Stimulated activated CD4-positive, alpha-beta T cell treated with anti-CD3 and anti-CD28 coated beads, Interleukin-15, amount 100 ng/mL, for 24 hours (primary cell): ENCODE results near the gene MRPL43.
"Not testable (repeated sequence)": the region's sequence is repeated elsewhere in the genome, so short reads cannot be mapped to it uniquely, and the experiment has no call there.

ENCODE experiments used
- DNase-seq: peaks from one replicate; pipeline ENCODE4 v3.0.0-alpha.2; 2020

MRPL43 gene

DNA sequence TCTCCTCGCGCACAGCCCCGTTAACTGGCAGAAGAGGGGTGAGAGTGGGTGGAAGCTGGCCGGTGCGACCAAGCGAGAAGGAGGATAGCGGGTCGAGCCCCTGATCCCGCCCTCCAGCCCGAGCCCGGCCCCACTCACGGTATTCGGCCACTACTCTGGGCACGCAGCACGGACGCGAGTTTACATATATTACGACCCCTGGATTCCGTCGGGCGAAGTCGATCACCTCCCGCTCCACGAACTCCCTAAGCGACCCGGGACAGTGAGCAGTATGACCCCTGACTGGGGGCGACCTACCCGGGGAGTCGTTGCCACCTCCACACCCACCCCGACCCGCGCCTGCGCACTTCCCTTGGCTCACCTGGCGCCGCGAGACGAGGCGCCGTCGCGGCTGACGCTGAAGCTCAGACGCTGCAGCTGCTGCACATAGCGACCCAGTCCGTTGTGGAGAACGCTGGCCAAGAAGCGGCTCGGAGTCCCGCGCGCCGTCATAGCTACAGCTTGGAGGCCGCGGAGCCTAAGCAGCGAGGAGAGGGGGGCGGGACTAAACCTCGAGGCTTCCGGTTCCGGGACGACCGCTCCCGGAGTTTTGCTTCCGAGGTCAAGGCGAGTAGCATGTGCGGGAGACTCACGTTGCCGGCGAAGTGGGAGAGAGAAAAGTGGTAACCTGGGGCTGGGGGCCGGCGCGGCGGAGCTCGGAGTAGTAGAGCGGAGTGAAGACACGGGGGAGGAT, at the start of gene MRPL43, which contains the start of gene TWNK:
MRPL43 (minus strand) TSS at position 546 of the 733 bp plus-strand sequence; CDS start at position 492, 54 bp downstream.
TWNK (plus strand) TSS at position 592 of the 733 bp plus-strand sequence. CDS start 668 bp downstream, outside the sequence.
- DNase-seq = peak; percentile 92

DNA sequence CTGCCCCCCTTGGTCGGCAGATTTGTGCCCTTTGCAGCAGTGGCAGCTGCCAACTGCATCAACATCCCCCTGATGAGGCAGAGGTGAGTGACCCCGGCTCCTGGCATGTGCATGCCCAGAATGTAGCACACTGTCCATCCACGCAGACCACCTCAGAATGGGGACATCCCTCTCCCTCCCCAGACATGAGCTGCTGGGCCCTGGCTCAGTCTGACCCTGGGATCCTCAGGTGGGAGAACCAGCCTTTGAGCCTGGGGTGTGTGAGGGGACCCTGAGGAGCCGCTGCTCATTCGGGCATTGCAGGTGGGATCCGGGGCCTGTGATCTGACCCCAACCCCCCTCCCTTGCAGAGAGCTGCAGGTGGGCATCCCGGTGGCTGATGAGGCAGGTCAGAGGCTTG, 49.4 kb upstream of the MRPL43 start:
- DNase-seq = no peak

DNA sequence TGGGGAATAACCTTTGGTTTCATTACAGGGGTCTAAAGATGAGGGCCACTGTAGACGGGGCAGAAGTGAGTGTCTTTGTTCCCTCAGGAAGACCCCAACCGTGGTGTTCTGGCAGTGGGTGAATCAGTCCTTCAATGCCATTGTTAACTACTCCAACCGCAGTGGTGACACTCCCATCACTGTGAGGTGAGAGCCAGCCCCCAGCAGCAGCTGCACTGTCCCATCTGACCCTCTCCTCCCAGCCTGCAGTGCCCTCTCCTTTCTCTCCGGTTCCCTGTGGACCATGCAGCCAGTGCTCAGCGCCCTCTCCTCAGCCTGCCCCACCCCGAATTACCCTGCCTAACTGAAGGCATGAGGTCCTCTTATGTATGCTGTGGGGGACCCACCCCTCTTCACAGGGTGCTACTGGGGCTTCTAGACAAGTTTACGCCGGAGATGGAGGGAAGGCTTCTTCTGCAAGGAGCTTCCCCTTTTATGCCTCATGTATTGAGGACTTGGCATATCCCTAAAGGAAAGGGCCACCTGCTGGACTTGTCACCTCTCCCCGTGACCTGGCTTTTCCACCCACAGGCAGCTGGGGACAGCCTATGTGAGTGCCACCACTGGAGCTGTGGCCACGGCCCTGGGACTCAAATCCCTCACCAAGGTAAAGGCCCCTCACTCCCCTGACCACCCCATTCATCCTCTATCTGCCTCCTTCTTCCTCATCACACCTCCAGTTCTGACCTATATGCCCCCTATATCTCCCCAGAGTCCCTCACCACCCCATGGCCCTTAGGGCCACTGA, 48.8 kb upstream of the MRPL43 start:
- no peak for DNase-seq

DNA sequence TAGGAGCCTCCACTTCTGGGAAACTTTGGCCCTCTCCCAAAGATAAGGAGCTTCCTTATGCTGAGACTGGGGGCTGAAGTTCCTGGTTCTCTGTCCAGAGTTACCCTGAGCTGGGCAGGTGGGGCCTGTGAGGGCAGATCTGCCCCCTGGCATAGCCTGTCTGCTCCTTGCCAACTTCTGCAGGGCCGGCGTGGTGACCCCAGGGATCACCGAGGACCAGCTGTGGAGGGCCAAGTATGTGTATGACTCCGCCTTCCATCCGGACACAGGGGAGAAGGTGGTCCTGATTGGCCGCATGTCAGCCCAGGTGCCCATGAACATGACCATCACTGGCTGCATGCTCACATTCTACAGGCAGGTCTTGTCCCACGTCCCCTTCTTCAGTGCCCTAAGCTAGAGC, 48.0 kb upstream of the MRPL43 start:
- no peak for DNase-seq

DNA sequence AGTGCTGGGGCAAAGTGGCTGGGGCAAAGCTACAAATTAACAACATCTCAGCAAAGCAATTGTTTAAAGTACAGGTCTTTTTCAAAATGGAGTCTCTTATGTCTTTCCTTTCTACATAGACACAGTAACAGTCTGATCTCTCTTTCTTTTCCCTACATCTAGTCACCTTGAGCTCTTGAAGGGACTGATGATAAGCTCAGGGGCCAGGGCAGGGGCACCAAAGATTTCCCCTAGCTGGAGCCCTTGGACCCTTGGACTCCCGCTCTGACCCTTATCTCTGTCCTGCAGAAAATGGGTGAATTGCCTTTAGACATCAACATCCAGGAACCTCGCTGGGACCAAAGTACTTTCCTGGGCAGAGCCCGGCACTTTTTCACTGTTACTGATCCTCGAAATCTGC, 47.1 kb upstream of the MRPL43 start:
- not testable (repeated sequence) for DNase-seq

DNA sequence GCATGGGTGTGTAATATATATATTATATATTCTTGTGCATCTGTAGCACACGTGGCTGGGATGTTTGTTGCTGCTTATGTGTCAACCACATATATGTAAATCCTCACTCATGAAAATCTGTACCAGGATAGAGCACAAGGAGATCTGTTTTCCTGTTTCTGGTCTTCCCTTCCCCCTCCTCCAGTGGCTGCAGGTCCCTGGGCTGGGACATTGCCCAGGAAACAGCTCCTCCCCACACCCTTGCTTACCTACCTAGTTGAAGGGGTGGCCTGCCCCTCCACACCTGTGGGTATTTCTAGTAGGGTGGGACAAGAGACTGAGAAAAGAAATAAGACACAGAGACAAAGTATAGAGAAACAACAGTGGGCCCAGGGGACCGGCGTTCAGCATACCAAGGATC, 46.0 kb upstream of the MRPL43 start:
- no peak for DNase-seq

DNA sequence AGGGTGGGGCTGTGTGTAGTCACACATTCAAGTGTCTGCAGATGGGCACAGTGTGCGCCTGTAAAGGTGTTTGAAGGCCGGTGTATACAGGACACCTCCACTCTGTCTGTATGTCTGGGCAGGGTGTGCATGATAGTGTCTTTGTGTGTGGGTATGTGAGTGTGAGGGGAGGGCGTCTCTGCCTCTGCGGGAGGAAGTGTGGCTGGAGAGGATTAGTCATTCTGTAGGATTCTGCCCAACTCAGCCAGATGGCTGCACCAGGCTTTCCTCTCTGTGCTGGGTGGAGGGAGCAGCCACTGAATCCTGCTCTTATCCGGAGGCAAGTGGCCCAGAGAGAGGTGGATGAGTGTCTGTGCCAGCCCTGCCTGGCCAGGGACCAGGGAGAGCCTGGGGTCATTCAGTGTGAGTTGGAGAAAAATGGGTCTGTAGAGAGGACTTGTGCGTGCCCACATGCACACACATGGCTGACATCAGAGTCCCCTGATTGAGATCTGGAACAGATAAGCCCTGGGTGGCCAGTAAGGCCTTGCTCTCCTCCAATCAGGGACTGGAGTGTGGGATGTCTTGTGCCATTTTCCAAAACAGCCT, 45.4 kb upstream of the MRPL43 start:
- DNase-seq = peak; percentile 76

DNA sequence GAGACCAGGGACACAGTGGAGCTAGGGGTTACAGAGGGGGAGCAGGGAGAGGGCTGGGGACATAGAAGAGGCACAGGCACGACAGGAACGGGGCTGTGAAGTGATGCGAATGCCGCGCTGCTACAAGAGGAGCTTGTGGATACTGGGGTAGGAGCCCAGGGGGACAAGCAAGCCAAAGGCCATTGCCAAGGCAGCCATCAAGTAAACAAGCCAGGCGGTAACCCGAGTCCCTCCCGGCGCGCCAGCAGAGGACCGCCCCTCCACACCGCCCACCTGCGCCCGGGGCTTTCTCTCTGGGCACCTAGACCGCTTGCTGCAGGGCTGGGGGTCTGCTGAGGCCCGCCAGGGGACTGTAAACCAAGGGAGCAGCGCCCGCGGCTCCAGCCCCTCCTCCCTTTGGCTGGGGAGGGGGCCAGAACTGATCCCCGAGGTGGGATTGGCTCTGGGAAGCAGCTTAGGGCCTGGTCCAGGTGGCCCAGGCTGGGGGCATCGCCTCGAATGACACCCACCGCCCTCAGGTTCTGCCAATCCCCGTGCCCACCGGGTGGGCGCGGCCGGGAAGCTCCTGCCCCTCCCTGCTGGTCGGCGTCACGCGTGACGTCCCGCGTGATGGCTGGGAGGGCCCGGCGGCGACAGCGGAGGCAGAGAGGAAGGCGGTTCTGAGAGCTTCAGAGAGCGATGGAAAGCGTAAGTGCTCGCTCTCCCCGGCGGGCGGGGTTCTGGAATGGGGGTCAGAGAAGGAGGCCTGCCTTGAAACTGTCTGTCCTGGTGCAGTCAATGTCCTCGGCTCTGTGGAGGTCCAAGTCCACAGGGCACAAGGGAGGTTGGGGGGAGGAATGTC, 44.7 kb upstream of the MRPL43 start:
- DNase-seq = peak; percentile 80

DNA sequence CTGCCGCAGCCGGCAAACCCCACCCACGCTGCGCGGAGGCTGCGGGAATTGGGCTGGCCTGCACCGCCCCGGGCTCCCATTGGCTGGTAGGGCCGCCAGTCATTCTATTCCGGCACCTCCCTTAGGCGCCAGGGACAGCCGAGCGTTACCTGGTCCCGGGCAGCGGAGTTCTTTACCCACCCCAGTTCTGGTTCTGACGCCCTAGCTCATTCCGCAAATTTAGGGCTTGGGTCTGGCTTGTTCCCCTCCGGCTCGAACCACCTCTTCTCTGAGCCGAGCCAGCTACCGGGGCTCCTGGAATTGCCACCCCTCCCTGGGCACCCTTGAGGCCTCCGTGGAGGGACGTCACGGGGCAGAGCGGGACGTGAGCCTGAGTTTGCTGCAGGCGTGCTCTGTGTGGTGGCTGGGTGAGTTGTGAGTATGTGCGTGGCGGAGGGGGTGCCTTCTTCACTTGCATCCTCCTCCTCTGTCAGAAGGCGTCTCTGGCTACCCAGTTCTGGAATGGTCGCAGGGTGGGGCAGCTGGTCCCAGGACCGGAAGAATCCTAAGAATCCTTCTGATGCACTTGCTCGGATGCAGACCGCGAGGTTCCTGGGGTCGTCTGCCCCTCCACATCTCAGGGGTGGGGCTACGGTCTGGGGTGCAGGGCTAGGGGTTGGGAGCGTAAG, 44.0 kb upstream of the MRPL43 start, which contains the start of the genes PDZD7 and SFXN3:
PDZD7 (minus strand) TSS at position 2 of the 668 bp plus-strand sequence. CDS start 910 bp downstream, outside the sequence.
SFXN3 (plus strand) TSS at position 107 of the 668 bp plus-strand sequence. CDS start 3,461 bp downstream, outside the sequence.
- DNase-seq = peak; percentile 99

DNA sequence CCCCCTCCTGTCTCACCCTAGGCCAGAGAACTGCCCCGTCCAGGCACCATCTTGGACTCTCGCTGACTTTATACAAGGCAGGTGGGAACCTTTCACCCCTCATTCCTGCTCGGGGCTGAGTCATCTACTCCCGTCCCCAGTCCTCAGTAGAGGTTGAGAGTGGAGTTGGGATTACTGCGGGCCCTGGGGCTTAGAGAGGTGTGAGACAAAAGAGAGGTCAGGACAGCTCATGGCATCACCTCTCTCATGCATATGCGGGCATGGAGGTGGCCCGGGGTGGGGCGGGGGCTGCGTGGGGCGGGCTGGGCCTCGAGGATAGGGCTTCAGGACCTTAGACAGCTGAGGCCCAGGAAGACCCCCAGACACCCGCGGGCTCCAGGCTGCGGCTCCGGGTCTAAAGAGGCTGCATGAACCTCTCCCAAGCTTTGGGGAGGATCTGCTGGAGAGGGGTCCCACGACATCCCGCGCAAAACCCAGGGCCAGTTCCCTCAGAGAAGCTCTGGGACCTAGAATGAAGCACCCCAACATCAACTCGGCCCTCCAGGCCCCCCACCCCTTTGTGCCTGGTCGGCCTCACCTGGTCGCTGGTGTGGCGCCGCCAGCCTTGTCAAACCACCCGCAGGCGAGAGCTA, 43.3 kb upstream of the MRPL43 start:
- no peak for DNase-seq

DNA sequence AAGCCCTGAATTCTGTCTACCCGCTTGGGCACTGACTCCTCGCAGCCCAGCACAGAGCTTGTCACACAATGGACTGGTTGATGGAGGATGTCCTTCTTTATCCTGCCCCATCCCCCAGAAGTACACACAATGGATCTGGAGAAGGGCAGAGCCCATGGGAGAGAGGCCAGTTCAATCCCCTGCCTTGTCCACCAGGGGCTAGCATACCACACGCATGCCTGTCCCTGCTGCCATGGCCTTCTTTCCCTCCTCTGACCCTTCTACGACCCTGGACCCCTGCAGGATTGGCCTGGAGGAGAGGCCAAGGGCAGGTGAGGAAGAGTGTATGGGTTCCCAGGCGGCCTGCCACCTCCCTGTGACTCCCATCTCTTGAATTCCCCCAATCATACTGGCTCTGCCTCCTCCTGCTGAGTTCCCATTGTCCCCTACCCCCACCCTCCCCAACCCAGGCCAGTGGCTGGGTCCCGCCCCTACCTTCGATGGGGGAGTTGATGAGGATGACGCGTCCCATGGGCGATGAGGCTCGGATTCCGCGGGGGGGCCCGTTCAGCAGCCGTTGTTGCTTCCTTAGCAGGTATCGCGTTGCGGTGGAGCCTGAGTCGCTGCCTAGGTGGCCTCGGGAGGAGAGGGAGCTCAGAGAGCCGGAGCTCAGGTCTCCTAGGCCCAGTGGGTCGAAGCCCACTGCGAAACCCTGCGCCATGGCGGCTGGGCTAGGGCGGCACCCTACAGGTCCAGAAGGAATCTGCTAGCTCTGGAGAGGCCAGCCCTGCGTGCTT, 42.4 kb upstream of the MRPL43 start:
- DNase-seq = no peak

DNA sequence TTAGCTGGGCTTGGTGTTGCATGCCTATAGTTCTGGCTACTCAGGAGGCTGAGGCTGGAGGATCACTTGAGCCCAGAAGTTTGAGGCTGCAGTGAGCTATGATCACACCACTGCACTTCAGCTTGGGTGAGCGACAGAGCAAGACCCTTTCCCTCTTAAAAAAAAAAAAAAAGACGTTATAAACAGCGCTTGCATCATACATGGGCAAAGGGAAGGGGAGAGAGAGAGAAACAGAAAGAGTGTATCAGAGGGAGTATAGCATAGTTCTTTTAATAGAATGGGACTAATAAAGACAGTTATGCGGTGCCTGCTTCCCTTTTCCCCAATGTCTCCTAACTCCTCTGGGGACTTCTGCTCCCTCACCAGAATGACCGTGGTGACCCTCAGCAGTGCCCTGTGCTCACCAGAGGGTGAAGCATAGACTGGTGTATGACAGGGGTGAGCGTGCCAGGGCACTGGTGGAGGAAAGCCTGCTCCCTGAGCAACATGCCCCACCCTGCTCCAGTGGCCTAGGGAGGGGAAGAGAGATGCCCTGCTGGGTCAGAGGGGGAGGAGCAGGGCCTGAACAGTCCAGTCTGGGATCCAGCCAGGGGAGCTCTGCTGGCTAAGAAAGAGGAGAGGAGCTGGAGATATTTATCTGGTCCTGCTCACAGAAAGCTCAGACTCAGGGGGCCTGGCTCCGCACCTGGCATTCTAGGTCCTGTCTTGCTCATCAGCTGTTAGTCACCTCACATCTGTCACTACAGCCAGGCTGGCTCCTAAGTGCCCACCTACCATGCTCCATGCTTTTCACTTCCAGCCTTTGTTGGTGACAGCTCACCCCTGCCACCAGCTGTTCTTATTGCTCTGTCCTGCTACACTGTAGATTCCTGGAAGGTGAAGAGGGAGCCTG, 41.4 kb upstream of the MRPL43 start:
- DNase-seq = no peak

DNA sequence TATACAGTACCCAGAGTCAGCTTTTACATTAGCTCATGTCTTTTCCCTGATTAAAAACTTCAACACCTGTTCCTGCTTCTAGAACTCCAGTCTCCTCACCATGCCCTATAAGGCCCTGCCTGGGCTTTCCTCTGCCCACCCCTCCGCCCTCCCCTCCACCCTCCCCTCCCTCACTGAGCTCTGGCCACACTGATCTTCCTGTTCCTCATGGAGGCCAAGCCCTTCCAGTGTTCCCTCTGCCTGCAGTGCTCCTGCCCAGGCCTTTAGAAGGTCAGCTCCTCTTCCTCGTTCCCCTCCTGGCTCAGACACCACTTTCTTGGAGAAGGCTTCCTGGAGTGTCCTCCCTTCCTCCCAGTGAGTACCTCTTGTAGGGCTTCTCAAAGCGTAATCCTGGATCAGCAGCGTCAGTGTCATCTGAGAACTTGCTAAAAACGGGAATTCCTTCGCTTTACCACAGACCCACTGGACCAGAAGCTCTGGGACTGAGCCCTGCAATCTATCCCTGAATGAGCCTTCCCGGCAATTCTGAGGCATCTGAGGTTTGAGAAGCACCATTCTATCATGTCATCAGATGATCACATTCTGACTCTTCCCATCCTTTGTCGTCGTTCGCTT, 39.9 kb upstream of the MRPL43 start:
- no peak for DNase-seq

DNA sequence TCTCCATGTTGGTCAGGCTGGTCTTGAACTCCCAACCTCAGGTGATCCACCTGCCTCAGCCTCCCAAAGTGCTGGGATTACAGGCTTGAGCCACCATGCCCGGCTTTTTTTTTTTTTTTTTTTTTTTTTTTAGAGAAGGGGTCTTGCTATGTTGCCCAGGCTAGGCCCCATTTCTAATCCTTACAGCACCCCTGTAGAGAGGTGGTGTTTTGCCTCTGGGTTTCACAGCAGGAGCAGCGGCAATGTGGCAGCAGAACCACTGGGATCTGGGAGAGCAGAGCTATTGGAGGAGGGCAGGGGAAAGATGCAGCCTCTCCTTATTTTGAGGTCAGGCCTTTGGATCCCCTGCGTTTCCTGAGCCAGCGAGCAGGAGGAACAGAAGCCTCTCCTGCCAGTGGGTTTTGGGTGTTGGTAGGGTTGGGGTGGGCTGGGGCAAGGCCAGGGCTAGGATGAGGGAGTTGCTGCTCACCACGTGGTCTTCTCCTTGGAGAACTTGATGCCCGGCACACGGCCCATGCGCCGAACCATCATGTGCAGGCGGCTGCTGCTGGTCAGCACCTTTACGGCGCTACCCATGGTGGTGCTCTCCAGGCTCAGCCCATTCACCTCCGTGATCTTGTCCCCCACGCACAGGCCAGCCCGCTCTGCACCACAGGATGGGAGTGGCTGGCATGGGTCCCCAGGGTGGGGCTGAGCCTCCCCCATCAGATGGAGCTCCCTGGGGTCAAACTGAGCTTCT, 35.8 kb upstream of the MRPL43 start:
- no peak for DNase-seq

DNA sequence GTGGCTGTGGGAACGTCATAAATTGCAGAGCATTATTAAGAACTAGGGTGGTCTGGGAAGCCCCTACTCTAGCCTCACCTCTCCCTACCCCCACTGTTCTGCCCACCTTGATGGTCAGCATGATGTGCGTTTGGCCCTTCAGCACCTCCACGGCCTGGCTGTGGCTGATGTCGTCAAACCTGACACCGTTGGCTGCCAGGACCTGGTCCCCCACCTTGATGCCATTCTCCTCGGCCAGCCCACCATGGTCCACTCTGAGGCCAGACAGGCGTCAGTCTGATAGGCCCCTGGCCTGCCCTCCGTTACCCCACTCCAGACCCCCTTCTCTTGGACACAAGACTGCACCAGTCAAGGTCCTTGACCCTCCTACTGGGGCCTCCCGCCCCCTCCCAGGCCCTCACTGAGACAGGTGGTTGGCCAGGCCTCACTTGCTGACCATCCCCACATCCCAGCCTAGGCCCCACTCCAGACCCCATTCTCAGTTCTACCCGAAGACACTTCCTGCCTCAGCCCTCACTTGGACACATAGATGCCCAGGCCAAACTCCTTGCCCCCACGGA, 34.5 kb upstream of the MRPL43 start:
- DNase-seq = no peak

DNA sequence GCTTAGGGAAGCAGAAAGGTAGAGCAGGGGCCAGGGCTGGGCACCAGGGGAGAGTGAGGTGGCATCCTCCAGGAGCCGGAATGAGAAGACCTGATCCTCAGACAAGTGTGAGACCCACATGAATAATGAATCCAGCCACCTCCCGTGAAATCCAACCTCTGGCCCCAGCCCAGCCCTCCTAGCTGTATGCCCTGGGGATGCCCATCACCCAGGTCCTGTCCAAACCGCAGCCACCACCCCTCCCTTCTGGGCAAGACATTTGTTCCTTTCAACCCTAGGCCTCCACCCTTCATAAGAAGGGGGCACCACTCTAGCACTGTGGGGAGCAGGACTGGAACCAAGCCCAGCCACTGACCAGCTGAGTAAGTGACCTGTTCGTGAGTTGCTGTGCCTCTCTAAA, 33.9 kb upstream of the MRPL43 start:
- no peak for DNase-seq

DNA sequence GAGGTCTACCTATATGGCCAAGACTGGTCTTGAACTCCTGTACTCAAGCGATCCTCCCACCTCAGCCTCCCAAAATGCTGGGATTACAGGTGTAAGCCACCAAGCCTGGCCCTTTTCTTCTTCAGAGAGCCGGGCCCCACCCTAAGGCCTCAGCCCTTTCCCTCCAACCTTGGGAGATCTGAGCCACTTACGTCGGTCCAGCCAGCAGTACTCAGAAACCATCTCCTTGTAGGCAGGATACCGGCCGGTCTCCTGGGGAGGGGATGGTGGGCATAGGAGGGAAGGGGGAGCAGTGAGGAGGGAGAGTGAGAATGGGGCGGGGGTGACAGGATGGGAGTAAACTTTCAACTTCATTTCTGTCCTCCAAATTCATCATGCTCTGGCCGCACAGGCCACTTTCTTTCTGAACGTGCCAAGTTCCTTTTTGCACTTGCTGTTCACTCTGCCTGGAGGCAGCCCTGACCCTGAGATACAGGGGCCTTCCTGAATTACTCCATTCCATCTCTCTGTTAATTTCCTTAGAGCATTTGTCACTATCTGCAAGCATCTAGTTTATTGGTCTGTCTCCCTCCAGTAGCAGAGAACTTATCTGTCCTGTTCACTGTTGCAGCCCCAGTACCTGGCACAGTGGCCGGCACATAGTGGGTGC, 33.3 kb upstream of the MRPL43 start:
- DNase-seq = no peak

DNA sequence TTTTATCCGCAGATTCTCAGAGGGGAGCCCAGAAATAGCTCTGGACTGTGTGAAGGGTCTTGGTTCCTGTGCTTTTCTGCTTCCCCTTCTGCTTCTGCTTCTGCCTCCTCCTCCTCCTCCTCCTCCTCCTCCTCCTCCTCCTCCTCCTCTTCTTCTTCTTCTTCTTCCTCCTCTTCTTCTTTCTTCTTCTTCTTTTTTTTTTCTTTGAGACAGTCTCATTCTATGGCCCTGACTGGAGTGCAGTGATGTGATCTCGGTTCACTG, 32.1 kb upstream of the MRPL43 start:
- no peak for DNase-seq
